AG10803 (cell line): Measurements from ENCODE around the gene GAREM2.

Source experiments
- DNase-seq: peaks from one replicate; pipeline ENCODE4 v3.0.0; 2010; ENCODE audit warnings: low read depth
- H3K4me3 ChIP-seq: 2 replicates; pipeline ENCODE4 v1.5.1; 2011; ENCODE audit warnings: mild to moderate bottlenecking, low read length, control low read depth
- TF ChIP-seq, protein P1 (sequence below): conservative IDR thresholded peaks from 2 replicates; pipeline ENCODE4 v1.5.1; 2011; ENCODE audit warnings: mild to moderate bottlenecking, low read length, control low read depth, inconsistent platforms

GAREM2 gene

DNA sequence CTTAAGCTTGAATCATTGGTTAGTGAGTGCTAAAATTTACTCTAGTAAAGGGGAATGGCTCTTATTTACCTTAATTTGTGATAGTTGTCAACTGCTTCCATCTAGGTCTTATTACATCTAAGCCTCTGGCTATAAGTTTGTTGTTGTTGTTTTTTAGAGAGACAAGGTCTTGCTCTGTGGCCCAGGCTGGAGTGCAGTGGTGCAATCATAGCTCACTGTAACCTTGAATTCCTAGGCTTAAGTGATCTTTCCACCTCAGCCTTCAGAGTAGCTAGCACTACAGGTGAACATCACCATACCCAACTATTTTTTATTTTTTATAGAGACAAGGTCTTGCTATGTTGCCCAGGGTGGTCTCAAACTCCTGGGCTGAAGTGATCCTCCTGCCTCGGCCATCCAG lies 65.0 kb downstream of the GAREM2 start:
- TF ChIP-seq, protein P1, sequence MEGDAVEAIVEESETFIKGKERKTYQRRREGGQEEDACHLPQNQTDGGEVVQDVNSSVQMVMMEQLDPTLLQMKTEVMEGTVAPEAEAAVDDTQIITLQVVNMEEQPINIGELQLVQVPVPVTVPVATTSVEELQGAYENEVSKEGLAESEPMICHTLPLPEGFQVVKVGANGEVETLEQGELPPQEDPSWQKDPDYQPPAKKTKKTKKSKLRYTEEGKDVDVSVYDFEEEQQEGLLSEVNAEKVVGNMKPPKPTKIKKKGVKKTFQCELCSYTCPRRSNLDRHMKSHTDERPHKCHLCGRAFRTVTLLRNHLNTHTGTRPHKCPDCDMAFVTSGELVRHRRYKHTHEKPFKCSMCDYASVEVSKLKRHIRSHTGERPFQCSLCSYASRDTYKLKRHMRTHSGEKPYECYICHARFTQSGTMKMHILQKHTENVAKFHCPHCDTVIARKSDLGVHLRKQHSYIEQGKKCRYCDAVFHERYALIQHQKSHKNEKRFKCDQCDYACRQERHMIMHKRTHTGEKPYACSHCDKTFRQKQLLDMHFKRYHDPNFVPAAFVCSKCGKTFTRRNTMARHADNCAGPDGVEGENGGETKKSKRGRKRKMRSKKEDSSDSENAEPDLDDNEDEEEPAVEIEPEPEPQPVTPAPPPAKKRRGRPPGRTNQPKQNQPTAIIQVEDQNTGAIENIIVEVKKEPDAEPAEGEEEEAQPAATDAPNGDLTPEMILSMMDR: no peak
- H3K4me3 ChIP-seq: no peak overlapping the region
- DNase-seq: no peak

GRCh38 chr2:26238311-26238958 lies 65.5 kb downstream of the GAREM2 start:
- peak; percentile 26 for DNase-seq
- no peak overlapping the region for H3K4me3 ChIP-seq
- TF ChIP-seq, protein P1: no peak
